ENCODE data around the gene CTSH. TPM values are rescaled to one million over a fixed set of nuclear protein-coding genes. Genes with fewer than 3 reads are reported as not detected.

CTSH gene
- total RNA-seq, 1 experiment from 2014 or later, result 327 TPM

GRCh38 chr15:78921940-78922339 is 22.9 kb downstream of the CTSH start:
- CTCF ChIA-PET, result interaction anchor here (0.7 to 1.1 kb wide), 2 partner anchors 15 to 85 kb away, joined by 3 read pairs; no protein-coding TSS in a partner anchor
- intact Hi-C loops (cut with micrococcal nuclease; ENCODE audit: unreplicated experiment), result no loop called here
- no peak for DNase-seq

GRCh38 chr15:78921517-78921916 is 23.3 kb downstream of the CTSH start:
- Mint-ChIP-seq H3K27me3 (ENCODE audit: unreplicated experiment) (no peaks in the 10 kb centered on the region), H3K9me3 (ENCODE audit: low read depth, unreplicated experiment) (no peaks in the 10 kb centered on the region), H3K36me3 (ENCODE audit: insufficient read depth, unreplicated experiment) (peaks cover 63% of the 10 kb centered on the region), H3K4me1 (ENCODE audit: low read depth, unreplicated experiment) (no peaks in the 10 kb centered on the region), H3K4me3 (ENCODE audit: low read depth, unreplicated experiment) (no peak overlapping the region), H3K27ac (ENCODE audit: unreplicated experiment) (no peak overlapping the region)
- DNase-seq, result no peak
- BruUV-seq (replicated peaks), result no TSS peak
- no peak for TF ChIP-seq CTCF (IDR thresholded peaks at IDR 0.05; ENCODE audit: unreplicated experiment)
- CTCF ChIA-PET, result interaction anchor here (0.7 kb wide), 1 partner anchor 14 kb away, joined by 3 read pairs; no protein-coding TSS in a partner anchor
- intact Hi-C loops (cut with micrococcal nuclease; ENCODE audit: unreplicated experiment), result no loop called here

More at GRCh38 chr15:78921940-78922339, 22.9 kb downstream of the CTSH start:
- TF ChIP-seq CTCF (IDR thresholded peaks at IDR 0.05; ENCODE audit: unreplicated experiment), result no peak
- no peak overlapping the region for H3K4me3 Mint-ChIP-seq (ENCODE audit: low read depth, unreplicated experiment)
- BruUV-seq (replicated peaks), result no TSS peak
- H3K27ac Mint-ChIP-seq (ENCODE audit: unreplicated experiment), result peak overlapping the region; percentile 20
- no peaks in the 10 kb centered on the region for H3K9me3 Mint-ChIP-seq (ENCODE audit: low read depth, unreplicated experiment)
- no peaks in the 10 kb centered on the region for H3K4me1 Mint-ChIP-seq (ENCODE audit: low read depth, unreplicated experiment)
- H3K36me3 Mint-ChIP-seq (ENCODE audit: insufficient read depth, unreplicated experiment), result peaks cover 63% of the 10 kb centered on the region
- no peaks in the 10 kb centered on the region for H3K27me3 Mint-ChIP-seq (ENCODE audit: unreplicated experiment)

GRCh38 chr15:78917888-78918287 is 27.0 kb downstream of the CTSH start:
- no peak for TF ChIP-seq CTCF (IDR thresholded peaks at IDR 0.05; ENCODE audit: unreplicated experiment)

GRCh38 chr15:78916088-78916487 is 28.8 kb downstream of the CTSH start:
- H3K36me3 Mint-ChIP-seq (ENCODE audit: insufficient read depth, unreplicated experiment), result peaks cover 54% of the 10 kb centered on the region
- no peak overlapping the region for H3K27ac Mint-ChIP-seq (ENCODE audit: unreplicated experiment)
- BruUV-seq (replicated peaks), result no TSS peak
- no peaks in the 10 kb centered on the region for H3K27me3 Mint-ChIP-seq (ENCODE audit: unreplicated experiment)
- no peak for DNase-seq
- no peak overlapping the region for H3K4me3 Mint-ChIP-seq (ENCODE audit: low read depth, unreplicated experiment)
- H3K9me3 Mint-ChIP-seq (ENCODE audit: low read depth, unreplicated experiment), result no peaks in the 10 kb centered on the region
- intact Hi-C loops (cut with micrococcal nuclease; ENCODE audit: unreplicated experiment), result no loop called here
- TF ChIP-seq CTCF (IDR thresholded peaks at IDR 0.05; ENCODE audit: unreplicated experiment), result no peak
- peaks cover 7% of the 10 kb centered on the region for H3K4me1 Mint-ChIP-seq (ENCODE audit: low read depth, unreplicated experiment)
- CTCF ChIA-PET, result interaction anchor here (0.6 kb wide), 1 partner anchor 9 kb away, joined by 6 read pairs; no protein-coding TSS in a partner anchor

More at GRCh38 chr15:78917888-78918287, 27.0 kb downstream of the CTSH start:
- no peaks in the 10 kb centered on the region for H3K9me3 Mint-ChIP-seq (ENCODE audit: low read depth, unreplicated experiment)
- peaks cover 1% of the 10 kb centered on the region for H3K4me1 Mint-ChIP-seq (ENCODE audit: low read depth, unreplicated experiment)
- peaks cover 57% of the 10 kb centered on the region for H3K36me3 Mint-ChIP-seq (ENCODE audit: insufficient read depth, unreplicated experiment)
- intact Hi-C loops (cut with micrococcal nuclease; ENCODE audit: unreplicated experiment), result no loop called here
- H3K27me3 Mint-ChIP-seq (ENCODE audit: unreplicated experiment), result no peaks in the 10 kb centered on the region
- BruUV-seq (replicated peaks), result no TSS peak
- H3K4me3 Mint-ChIP-seq (ENCODE audit: low read depth, unreplicated experiment), result no peak overlapping the region
- no peak overlapping the region for H3K27ac Mint-ChIP-seq (ENCODE audit: unreplicated experiment)
- no peak for DNase-seq
- CTCF ChIA-PET, result no interaction called here

Data from Calu3 (cell line).